ENCODE data around the gene PUM1.

The PUM1 gene

GRCh38 chr1:30900931-30901560 is 164.5 kb downstream of the PUM1 start:
- Histone ChIP-seq H3K9ac (ENCODE audit: low read depth, low read length) (no peak overlapping the region), H3K4me3 (ENCODE audit: low read length) (no peak overlapping the region), H3K4me1 (ENCODE audit: insufficient read depth, low read length) (peaks cover 21% of the 10 kb centered on the region), H3K36me3 (ENCODE audit: insufficient read depth, low read length) (no peaks in the 10 kb centered on the region), H3K27me3 (ENCODE audit: insufficient read depth, low read length) (no peaks in the 10 kb centered on the region), H3K27ac (ENCODE audit: low read depth, low read length) (no peak overlapping the region), H3K9me3 (ENCODE audit: insufficient read depth, low read depth, low read length) (no peaks in the 10 kb centered on the region)
- 83% methylated on average over 3 of the region's 3 CpGs for WGBS

GRCh38 chr1:30900486-30900885 is 165.0 kb downstream of the PUM1 start:
- peaks cover 24% of the 10 kb centered on the region for H3K4me1 ChIP-seq (ENCODE audit: insufficient read depth, low read length)
- no peak overlapping the region for H3K9ac ChIP-seq (ENCODE audit: low read depth, low read length)
- no peaks in the 10 kb centered on the region for H3K36me3 ChIP-seq (ENCODE audit: insufficient read depth, low read length)
- H3K27ac ChIP-seq (ENCODE audit: low read depth, low read length): no peak overlapping the region
- H3K9me3 ChIP-seq (ENCODE audit: insufficient read depth, low read depth, low read length): no peaks in the 10 kb centered on the region
- no peaks in the 10 kb centered on the region for H3K27me3 ChIP-seq (ENCODE audit: insufficient read depth, low read length)
- no peak overlapping the region for H3K4me3 ChIP-seq (ENCODE audit: low read length)
- WGBS: 86% methylated on average over 6 of the region's 6 CpGs

- no peaks in the 10 kb centered on the region for H3K36me3 ChIP-seq (ENCODE audit: insufficient read depth, low read length)
- WGBS: 83% methylated on average over 13 of the region's 13 CpGs
- no peaks in the 10 kb centered on the region for H3K27me3 ChIP-seq (ENCODE audit: insufficient read depth, low read length)
- no peak overlapping the region for H3K27ac ChIP-seq (ENCODE audit: low read depth, low read length)
- H3K4me3 ChIP-seq (ENCODE audit: low read length): no peak overlapping the region
- no peak overlapping the region for H3K9ac ChIP-seq (ENCODE audit: low read depth, low read length)
- no peaks in the 10 kb centered on the region for H3K9me3 ChIP-seq (ENCODE audit: insufficient read depth, low read depth, low read length)
- H3K4me1 ChIP-seq (ENCODE audit: insufficient read depth, low read length): peaks cover 22% of the 10 kb centered on the region
These were observed 165.7 kb downstream of the PUM1 start for GRCh38 chr1:30899577-30900389.

- H3K27me3 ChIP-seq (ENCODE audit: insufficient read depth, low read length): no peaks in the 10 kb centered on the region
- no peak overlapping the region for H3K4me3 ChIP-seq (ENCODE audit: low read length)
- H3K9me3 ChIP-seq (ENCODE audit: insufficient read depth, low read depth, low read length): no peaks in the 10 kb centered on the region
- H3K27ac ChIP-seq (ENCODE audit: low read depth, low read length): no peak overlapping the region
- H3K36me3 ChIP-seq (ENCODE audit: insufficient read depth, low read length): no peaks in the 10 kb centered on the region
- 92% methylated on average over 10 of the region's 10 CpGs for WGBS
- H3K9ac ChIP-seq (ENCODE audit: low read depth, low read length): no peak overlapping the region
- peaks cover 17% of the 10 kb centered on the region for H3K4me1 ChIP-seq (ENCODE audit: insufficient read depth, low read length)
These were observed 167.3 kb downstream of the PUM1 start for GRCh38 chr1:30898031-30898815.

GRCh38 chr1:30896905-30897304 is 168.6 kb downstream of the PUM1 start:
- Histone ChIP-seq H3K27me3 (ENCODE audit: insufficient read depth, low read length) (no peaks in the 10 kb centered on the region), H3K9ac (ENCODE audit: low read depth, low read length) (no peak overlapping the region), H3K27ac (ENCODE audit: low read depth, low read length) (no peak overlapping the region), H3K9me3 (ENCODE audit: insufficient read depth, low read depth, low read length) (no peaks in the 10 kb centered on the region), H3K4me3 (ENCODE audit: low read length) (no peak overlapping the region), H3K36me3 (ENCODE audit: insufficient read depth, low read length) (no peaks in the 10 kb centered on the region), H3K4me1 (ENCODE audit: insufficient read depth, low read length) (peaks cover 10% of the 10 kb centered on the region)
- 96% methylated on average over 2 of the region's 2 CpGs for WGBS

GRCh38 chr1:30895944-30896660 is 169.4 kb downstream of the PUM1 start:
- Histone ChIP-seq H3K9me3 (ENCODE audit: insufficient read depth, low read depth, low read length) (no peaks in the 10 kb centered on the region), H3K9ac (ENCODE audit: low read depth, low read length) (no peak overlapping the region), H3K27me3 (ENCODE audit: insufficient read depth, low read length) (no peaks in the 10 kb centered on the region), H3K4me1 (ENCODE audit: insufficient read depth, low read length) (peaks cover 8% of the 10 kb centered on the region), H3K36me3 (ENCODE audit: insufficient read depth, low read length) (no peaks in the 10 kb centered on the region), H3K4me3 (ENCODE audit: low read length) (no peak overlapping the region), H3K27ac (ENCODE audit: low read depth, low read length) (no peak overlapping the region)
- WGBS: 55% methylated on average over 6 of the region's 6 CpGs

GRCh38 chr1:30895382-30895943 is 170.1 kb downstream of the PUM1 start:
- Histone ChIP-seq H3K36me3 (ENCODE audit: insufficient read depth, low read length) (no peaks in the 10 kb centered on the region), H3K9me3 (ENCODE audit: insufficient read depth, low read depth, low read length) (no peaks in the 10 kb centered on the region), H3K27ac (ENCODE audit: low read depth, low read length) (no peak overlapping the region), H3K9ac (ENCODE audit: low read depth, low read length) (no peak overlapping the region), H3K27me3 (ENCODE audit: insufficient read depth, low read length) (no peaks in the 10 kb centered on the region), H3K4me1 (ENCODE audit: insufficient read depth, low read length) (peaks cover 8% of the 10 kb centered on the region), H3K4me3 (ENCODE audit: low read length) (no peak overlapping the region)
- WGBS: 71% methylated on average over 6 of the region's 6 CpGs

GRCh38 chr1:30894508-30894973 is 171.0 kb downstream of the PUM1 start:
- Histone ChIP-seq H3K27ac (ENCODE audit: low read depth, low read length) (no peak overlapping the region), H3K9me3 (ENCODE audit: insufficient read depth, low read depth, low read length) (no peaks in the 10 kb centered on the region), H3K4me1 (ENCODE audit: insufficient read depth, low read length) (peaks cover 8% of the 10 kb centered on the region), H3K27me3 (ENCODE audit: insufficient read depth, low read length) (no peaks in the 10 kb centered on the region), H3K9ac (ENCODE audit: low read depth, low read length) (no peak overlapping the region), H3K36me3 (ENCODE audit: insufficient read depth, low read length) (no peaks in the 10 kb centered on the region), H3K4me3 (ENCODE audit: low read length) (no peak overlapping the region)
- WGBS: 74% methylated on average over 7 of the region's 7 CpGs

GRCh38 chr1:30893776-30894507 is 171.6 kb downstream of the PUM1 start:
- peaks cover 8% of the 10 kb centered on the region for H3K4me1 ChIP-seq (ENCODE audit: insufficient read depth, low read length)
- no peaks in the 10 kb centered on the region for H3K36me3 ChIP-seq (ENCODE audit: insufficient read depth, low read length)
- no peaks in the 10 kb centered on the region for H3K9me3 ChIP-seq (ENCODE audit: insufficient read depth, low read depth, low read length)
- no peak overlapping the region for H3K9ac ChIP-seq (ENCODE audit: low read depth, low read length)
- no peak overlapping the region for H3K27ac ChIP-seq (ENCODE audit: low read depth, low read length)
- H3K27me3 ChIP-seq (ENCODE audit: insufficient read depth, low read length): no peaks in the 10 kb centered on the region
- H3K4me3 ChIP-seq (ENCODE audit: low read length): no peak overlapping the region
- WGBS: 90% methylated on average over 9 of the region's 9 CpGs

GRCh38 chr1:30892671-30893073 is 172.8 kb downstream of the PUM1 start:
- 89% methylated on average over 6 of the region's 6 CpGs for WGBS
- Histone ChIP-seq H3K9ac (ENCODE audit: low read depth, low read length) (no peak overlapping the region), H3K9me3 (ENCODE audit: insufficient read depth, low read depth, low read length) (no peaks in the 10 kb centered on the region), H3K4me3 (ENCODE audit: low read length) (no peak overlapping the region), H3K4me1 (ENCODE audit: insufficient read depth, low read length) (peaks cover 14% of the 10 kb centered on the region), H3K27ac (ENCODE audit: low read depth, low read length) (no peak overlapping the region), H3K36me3 (ENCODE audit: insufficient read depth, low read length) (no peaks in the 10 kb centered on the region), H3K27me3 (ENCODE audit: insufficient read depth, low read length) (no peaks in the 10 kb centered on the region)
